Right lobe of liver (tissue), 4 donors: ENCODE data around the gene DNM1.

Source experiments
- CTCF ChIP-seq, 4 donors: fragments of 200-600 bp in 3 of 4; fragments of 450-650 bp in 1 of 4; IDR thresholded peaks; one replicate each; pipeline versions ENCODE4 v1.5.1 to v1.8.0; 2016 to 2022; ENCODE audit warnings: antibody characterized with exemption in 4 of 4, mild to moderate bottlenecking in 2 of 4
- POLR2A ChIP-seq: fragments of 450-650 bp; IDR thresholded peaks from one replicate; pipeline ENCODE4 v1.6.1; 2017; ENCODE audit warnings: antibody characterized with exemption, mild to moderate bottlenecking
- donor health status: DM: no; HTN: no; CAD: no.
- donor health status: DM: no; HTN: no; CAD: no.
- donor health status: DM: no; HTN: yes; CAD: no.

- no peak for TF ChIP-seq CTCF (IDR thresholded peaks at IDR 0.05)
- TF ChIP-seq POLR2A: no peak
Observed at GRCh38 chr9:128211186-128211980, 8.2 kb downstream of the DNM1 start.
